Trophoblast cell (in vitro differentiated cells and primary cell): ENCODE measurements around the gene IFNAR2.

Source experiments
- DNase-seq, 2 donors: peaks; one replicate each; pipeline ENCODE4 v3.0.0-alpha.2; 2016
- H2AFZ ChIP-seq: 2 replicates; pipeline ENCODE4 v1.6.1; 2013; ENCODE audit warnings: low read length, moderate library complexity, mild to moderate bottlenecking; ENCODE audit not compliant: insufficient read depth, poor library complexity
- H2AK5ac ChIP-seq: 2 replicates; pipeline ENCODE4 v1.6.1; 2013; ENCODE audit warnings: mild to moderate bottlenecking, low read length
- H2BK120ac ChIP-seq: 2 replicates; pipeline ENCODE4 v1.6.1; 2013; ENCODE audit warnings: low read length, mild to moderate bottlenecking, moderate library complexity; ENCODE audit not compliant: insufficient read depth, poor library complexity
- H2BK12ac ChIP-seq: 2 replicates; pipeline ENCODE4 v1.6.1; 2013; ENCODE audit warnings: mild to moderate bottlenecking, low read length, moderate library complexity
- H2BK5ac ChIP-seq: 2 replicates; pipeline ENCODE4 v1.6.1; 2013; ENCODE audit warnings: low read length, low read depth, moderate library complexity, mild to moderate bottlenecking; ENCODE audit not compliant: poor library complexity
- H3K14ac ChIP-seq: 2 replicates; pipeline ENCODE4 v1.6.1; 2013; ENCODE audit warnings: mild to moderate bottlenecking, low read length
- H3K18ac ChIP-seq: 2 replicates; pipeline ENCODE4 v1.6.1; 2013; ENCODE audit warnings: mild to moderate bottlenecking, low read length
- H3K23ac ChIP-seq: 2 replicates; pipeline ENCODE4 v1.6.1; 2013; ENCODE audit warnings: low read length
- H3K27ac ChIP-seq: 2 replicates; pipeline ENCODE4 v1.5.1; 2013; ENCODE audit warnings: low read depth, mild to moderate bottlenecking, inconsistent platforms, low read length, moderate library complexity
- H3K27me3 ChIP-seq: 2 replicates; pipeline ENCODE4 v1.6.1; 2013; ENCODE audit warnings: inconsistent platforms, mild to moderate bottlenecking, low read length, moderate library complexity; ENCODE audit not compliant: insufficient read depth
- H3K36me3 ChIP-seq, 2 experiments: 1 replicate in 1 of 2; 2 replicates in 1 of 2; pipeline ENCODE4 v1.6.1; 2013; ENCODE audit warnings: low read length in 2 of 2, mild to moderate bottlenecking in 2 of 2, moderate library complexity in 1 of 2; ENCODE audit not compliant: insufficient read depth in 2 of 2, control insufficient read depth in 1 of 2
- H3K4ac ChIP-seq: 2 replicates; pipeline ENCODE4 v1.6.1; 2013; ENCODE audit warnings: low read depth, mild to moderate bottlenecking, low read length, moderate library complexity
- H3K4me1 ChIP-seq, 2 experiments: 1 replicate in 1 of 2; 2 replicates in 1 of 2; pipeline ENCODE4 v1.6.1; 2013; ENCODE audit warnings: low read length in 2 of 2, mild to moderate bottlenecking in 2 of 2, moderate library complexity in 1 of 2; ENCODE audit not compliant: insufficient read depth in 2 of 2, control insufficient read depth in 1 of 2
- H3K4me2 ChIP-seq: 2 replicates; pipeline ENCODE4 v1.6.1; 2013; ENCODE audit warnings: inconsistent platforms, mild to moderate bottlenecking, low read length, moderate library complexity
- H3K4me3 ChIP-seq: 2 replicates; pipeline ENCODE4 v1.5.1; 2013; ENCODE audit warnings: mild to moderate bottlenecking, low read depth, low read length, inconsistent platforms
- H3K79me1 ChIP-seq: one replicate; pipeline ENCODE4 v1.6.1; 2013; ENCODE audit warnings: low read length
- H3K79me2 ChIP-seq: 2 replicates; pipeline ENCODE4 v1.6.1; 2013; ENCODE audit warnings: low read length, mild to moderate bottlenecking; ENCODE audit not compliant: control insufficient read depth, insufficient read depth, poor library complexity
- H3K9ac ChIP-seq: 2 replicates; pipeline ENCODE4 v1.6.1; 2013; ENCODE audit warnings: mild to moderate bottlenecking, low read length
- H3K9me3 ChIP-seq: 2 replicates; pipeline ENCODE4 v1.6.1; 2013; ENCODE audit warnings: low read depth, mild to moderate bottlenecking, control low read depth, inconsistent platforms, low read length; ENCODE audit not compliant: insufficient read depth
- H4K12ac ChIP-seq: 2 replicates; pipeline ENCODE4 v1.6.1; 2013; ENCODE audit warnings: low read depth, mild to moderate bottlenecking, low read length, moderate library complexity
- H4K8ac ChIP-seq: 2 replicates; pipeline ENCODE4 v1.6.1; 2013; ENCODE audit warnings: low read depth, mild to moderate bottlenecking, low read length, moderate library complexity
- H4K91ac ChIP-seq: one replicate; pipeline ENCODE4 v1.6.1; 2013; ENCODE audit warnings: low read depth, mild to moderate bottlenecking, low read length, moderate library complexity
- WGBS: extraction: QIAGEN DNeasy Blood & Tissue Kit; methylation state at CpG from one replicate; pipeline ENCODE4 v1.1.7; 2013; ENCODE audit warnings: missing lambda C conversion rate; ENCODE audit not compliant: insufficient read length, insufficient coverage; ENCODE audit errors: extremely low coverage; 5-methylcytosine and 5-hydroxymethylcytosine counted together

The IFNAR2 gene

DNA sequence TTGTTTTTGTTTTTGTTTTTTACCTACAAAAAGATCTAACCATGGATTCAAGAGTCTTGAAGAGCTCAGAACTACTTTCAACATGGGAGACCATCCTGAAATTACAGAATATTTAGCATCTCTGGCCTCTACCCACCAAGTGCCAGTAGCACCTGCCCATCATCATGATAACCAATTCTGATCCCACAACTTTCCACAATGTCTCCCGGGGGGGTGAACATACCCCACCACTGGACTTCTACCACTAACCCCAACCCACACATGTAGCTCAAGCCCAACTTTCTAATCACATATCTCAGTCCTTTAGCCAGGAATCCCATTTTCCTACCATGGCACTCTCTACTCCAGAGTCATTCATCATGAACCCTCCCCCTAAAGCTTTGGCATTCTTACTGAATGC lies 15.7 kb upstream of the IFNAR2 start:
- Histone ChIP-seq H3K4ac (no peak overlapping the region), H4K12ac (no peak overlapping the region), H3K36me3 (no peaks in the 10 kb centered on the region), H3K23ac (no peak overlapping the region), H3K18ac (no peak overlapping the region), H3K79me2 (no peaks in the 10 kb centered on the region), H3K9ac (no peak overlapping the region), H2BK5ac (no peak overlapping the region), H3K4me1 (peaks cover 0 to 4% of the 10 kb centered on the region in 2 experiments), H2AK5ac (no peak overlapping the region), H3K27ac (no peak overlapping the region), H4K8ac (no peak overlapping the region), H4K91ac (no peak overlapping the region), H3K14ac (no peak overlapping the region), H3K9me3 (no peaks in the 10 kb centered on the region), H3K79me1 (no peaks in the 10 kb centered on the region), H2BK120ac (no peak overlapping the region), H3K4me2 (no peak overlapping the region), H2BK12ac (no peak overlapping the region), H3K27me3 (no peaks in the 10 kb centered on the region), H2AFZ (no peak overlapping the region), H3K4me3 (no peak overlapping the region)
- no peak for DNase-seq
- no CpG with 5 or more reads among the region's 1 CpG for WGBS

DNA sequence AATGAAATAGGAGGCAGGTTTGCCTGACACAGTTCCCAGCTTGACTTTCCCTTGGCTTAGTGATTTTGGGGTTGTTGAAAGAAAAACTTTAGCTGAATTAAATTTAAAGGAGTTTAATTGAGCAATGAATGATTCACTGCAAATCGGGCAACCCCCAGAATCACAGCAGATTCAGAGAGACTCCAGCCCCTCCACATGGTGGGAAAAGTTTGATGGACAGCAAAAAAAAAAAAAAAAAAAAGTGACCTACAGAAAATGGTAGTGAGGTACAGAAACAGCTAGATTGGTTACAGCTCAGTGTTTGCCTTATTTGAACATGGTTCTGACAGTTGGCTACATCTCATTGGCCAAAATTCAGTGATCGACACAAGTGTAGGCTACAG lies 12.6 kb upstream of the IFNAR2 start:
- peaks cover 0 to 2% of the 10 kb centered on the region in 2 experiments for H3K4me1 ChIP-seq
- no peak overlapping the region for H3K4ac ChIP-seq
- no peak overlapping the region for H2BK120ac ChIP-seq
- no peaks in the 10 kb centered on the region for H3K9me3 ChIP-seq
- H3K27ac ChIP-seq: no peak overlapping the region
- no peak overlapping the region for H2BK5ac ChIP-seq
- DNase-seq: no peak
- H3K4me3 ChIP-seq: no peak overlapping the region
- H4K8ac ChIP-seq: no peak overlapping the region
- no peak overlapping the region for H2AK5ac ChIP-seq
- WGBS: no CpG with 5 or more reads among the region's 2 CpGs
- H2BK12ac ChIP-seq: no peak overlapping the region
- no peaks in the 10 kb centered on the region for H3K79me2 ChIP-seq
- no peak overlapping the region for H2AFZ ChIP-seq
- no peak overlapping the region for H3K9ac ChIP-seq
- no peaks in the 10 kb centered on the region for H3K79me1 ChIP-seq
- H4K91ac ChIP-seq: no peak overlapping the region
- H3K14ac ChIP-seq: no peak overlapping the region
- no peak overlapping the region for H3K18ac ChIP-seq
- no peak overlapping the region for H4K12ac ChIP-seq
- H3K4me2 ChIP-seq: no peak overlapping the region
- H3K27me3 ChIP-seq: no peaks in the 10 kb centered on the region
- no peak overlapping the region for H3K23ac ChIP-seq
- no peaks in the 10 kb centered on the region for H3K36me3 ChIP-seq

DNA sequence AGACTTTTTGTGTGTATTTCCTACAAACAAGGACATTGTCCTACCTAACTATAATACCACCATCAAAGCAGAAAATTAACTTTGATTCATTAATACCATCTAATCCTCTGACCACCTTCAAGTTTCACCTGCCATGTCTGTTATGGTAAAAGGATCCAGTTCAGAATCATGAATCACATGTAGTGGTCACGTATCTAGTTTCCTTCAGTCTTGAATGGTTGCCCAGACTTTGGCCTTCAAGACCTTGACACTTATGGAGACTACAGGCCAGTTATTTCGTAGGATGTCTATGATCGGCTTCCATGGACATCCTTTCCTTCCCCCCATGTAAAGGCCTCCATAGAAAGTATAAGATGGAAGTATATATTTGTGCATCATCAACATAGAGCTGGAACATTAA lies 10.4 kb upstream of the IFNAR2 start:
- no peaks in the 10 kb centered on the region for H3K9me3 ChIP-seq
- no peak overlapping the region for H3K4me2 ChIP-seq
- H3K9ac ChIP-seq: no peak overlapping the region
- no peaks in the 10 kb centered on the region for H3K79me1 ChIP-seq
- no peaks in the 10 kb centered on the region for H3K36me3 ChIP-seq
- no peak overlapping the region for H2BK5ac ChIP-seq
- no peak overlapping the region for H2BK120ac ChIP-seq
- H4K91ac ChIP-seq: no peak overlapping the region
- no peak for DNase-seq
- H4K8ac ChIP-seq: no peak overlapping the region
- no peak overlapping the region for H2AK5ac ChIP-seq
- no CpG with 5 or more reads among the region's 3 CpGs for WGBS
- no peaks in the 10 kb centered on the region for H3K27me3 ChIP-seq
- H3K4ac ChIP-seq: no peak overlapping the region
- no peak overlapping the region for H4K12ac ChIP-seq
- no peak overlapping the region for H3K4me3 ChIP-seq
- H3K79me2 ChIP-seq: no peaks in the 10 kb centered on the region
- H2BK12ac ChIP-seq: no peak overlapping the region
- H3K23ac ChIP-seq: no peak overlapping the region
- no peak overlapping the region for H3K27ac ChIP-seq
- H3K14ac ChIP-seq: no peak overlapping the region
- H3K4me1 ChIP-seq: no peaks in the 10 kb centered on the region
- H2AFZ ChIP-seq: no peak overlapping the region
- H3K18ac ChIP-seq: no peak overlapping the region

DNA sequence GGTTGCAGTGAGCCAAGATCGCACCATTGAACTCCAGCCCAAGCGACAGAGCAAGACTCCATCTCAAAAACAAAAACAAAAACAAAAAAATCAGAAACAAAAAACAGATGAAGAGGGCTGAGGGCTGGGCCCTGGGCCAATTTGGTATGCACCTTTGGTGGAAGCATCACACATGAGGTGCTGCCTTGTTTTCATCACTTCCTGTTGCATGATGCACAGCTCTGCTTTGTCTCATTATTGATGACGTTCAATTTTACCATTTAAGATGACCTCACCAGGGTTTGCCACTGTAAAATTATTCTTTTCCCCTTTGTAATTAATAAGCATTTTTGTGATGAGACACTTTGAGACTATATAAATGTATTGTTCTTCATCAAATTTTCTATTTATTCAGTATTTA lies 9.8 kb upstream of the IFNAR2 start:
- Histone ChIP-seq H4K12ac (no peak overlapping the region), H2AFZ (no peak overlapping the region), H3K23ac (no peak overlapping the region), H3K4me3 (no peak overlapping the region), H3K18ac (no peak overlapping the region), H3K36me3 (no peaks in the 10 kb centered on the region), H3K79me1 (no peaks in the 10 kb centered on the region), H3K9ac (no peak overlapping the region), H3K9me3 (no peaks in the 10 kb centered on the region), H3K4me2 (no peak overlapping the region), H3K79me2 (no peaks in the 10 kb centered on the region), H2BK5ac (no peak overlapping the region), H3K4me1 (no peaks in the 10 kb centered on the region), H2BK120ac (no peak overlapping the region), H4K91ac (no peak overlapping the region), H2AK5ac (no peak overlapping the region), H3K27me3 (no peaks in the 10 kb centered on the region), H2BK12ac (no peak overlapping the region), H3K27ac (no peak overlapping the region), H4K8ac (no peak overlapping the region), H3K14ac (no peak overlapping the region), H3K4ac (no peak overlapping the region)
- no CpG with 5 or more reads among the region's 3 CpGs for WGBS
- DNase-seq: no peak
